ENCODE data around the gene CBY1.

The CBY1 gene

DNA sequence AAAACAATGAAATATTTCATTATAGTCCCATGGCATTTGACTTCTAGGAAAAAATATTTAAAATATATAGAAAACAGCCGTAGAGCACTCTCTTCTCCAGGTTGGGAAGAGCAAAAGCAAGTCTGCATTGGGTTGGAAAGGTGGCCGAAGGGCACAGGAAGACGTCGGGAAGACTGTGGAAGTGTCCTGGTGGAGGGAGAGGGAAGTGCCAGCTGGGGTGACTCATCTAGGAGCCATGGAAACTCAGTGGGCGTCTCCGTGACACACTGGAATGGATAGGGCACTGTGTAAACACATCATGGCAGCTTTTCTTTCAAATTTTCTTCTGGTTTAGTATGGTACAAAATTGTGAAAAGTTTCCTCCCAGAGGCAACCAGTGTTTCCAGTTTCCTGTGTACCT lies 62.0 kb downstream of the CBY1 start:
- no peak overlapping the region for H3K27ac ChIP-seq
- TF ChIP-seq, protein P1, sequence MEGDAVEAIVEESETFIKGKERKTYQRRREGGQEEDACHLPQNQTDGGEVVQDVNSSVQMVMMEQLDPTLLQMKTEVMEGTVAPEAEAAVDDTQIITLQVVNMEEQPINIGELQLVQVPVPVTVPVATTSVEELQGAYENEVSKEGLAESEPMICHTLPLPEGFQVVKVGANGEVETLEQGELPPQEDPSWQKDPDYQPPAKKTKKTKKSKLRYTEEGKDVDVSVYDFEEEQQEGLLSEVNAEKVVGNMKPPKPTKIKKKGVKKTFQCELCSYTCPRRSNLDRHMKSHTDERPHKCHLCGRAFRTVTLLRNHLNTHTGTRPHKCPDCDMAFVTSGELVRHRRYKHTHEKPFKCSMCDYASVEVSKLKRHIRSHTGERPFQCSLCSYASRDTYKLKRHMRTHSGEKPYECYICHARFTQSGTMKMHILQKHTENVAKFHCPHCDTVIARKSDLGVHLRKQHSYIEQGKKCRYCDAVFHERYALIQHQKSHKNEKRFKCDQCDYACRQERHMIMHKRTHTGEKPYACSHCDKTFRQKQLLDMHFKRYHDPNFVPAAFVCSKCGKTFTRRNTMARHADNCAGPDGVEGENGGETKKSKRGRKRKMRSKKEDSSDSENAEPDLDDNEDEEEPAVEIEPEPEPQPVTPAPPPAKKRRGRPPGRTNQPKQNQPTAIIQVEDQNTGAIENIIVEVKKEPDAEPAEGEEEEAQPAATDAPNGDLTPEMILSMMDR (conservative IDR thresholded peaks at IDR 0.05): peak; percentile 39; the same call in 1 of the 2 replicates

DNA sequence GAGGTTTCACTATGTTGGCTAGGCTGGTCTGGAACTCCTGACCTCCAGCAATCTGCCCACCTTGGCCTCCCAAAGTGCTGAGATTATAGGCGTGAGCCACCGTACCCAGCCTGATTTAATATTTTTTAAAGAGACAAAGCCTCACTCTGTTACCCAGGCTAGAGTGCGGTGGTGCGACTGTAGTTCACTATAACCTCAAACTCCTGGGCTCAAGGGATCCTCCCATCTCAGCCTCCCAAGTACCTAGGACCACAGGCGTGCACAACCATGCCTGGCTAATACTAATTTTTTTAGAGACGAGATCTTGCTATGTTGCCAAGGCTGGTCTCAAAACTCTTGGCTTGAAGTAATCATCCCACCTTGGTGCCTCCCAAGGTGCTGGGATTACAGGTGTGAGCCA lies 62.8 kb downstream of the CBY1 start:
- H3K27ac ChIP-seq: no peak overlapping the region
- TF ChIP-seq, protein P1 (conservative IDR thresholded peaks at IDR 0.05): no peak

DNA sequence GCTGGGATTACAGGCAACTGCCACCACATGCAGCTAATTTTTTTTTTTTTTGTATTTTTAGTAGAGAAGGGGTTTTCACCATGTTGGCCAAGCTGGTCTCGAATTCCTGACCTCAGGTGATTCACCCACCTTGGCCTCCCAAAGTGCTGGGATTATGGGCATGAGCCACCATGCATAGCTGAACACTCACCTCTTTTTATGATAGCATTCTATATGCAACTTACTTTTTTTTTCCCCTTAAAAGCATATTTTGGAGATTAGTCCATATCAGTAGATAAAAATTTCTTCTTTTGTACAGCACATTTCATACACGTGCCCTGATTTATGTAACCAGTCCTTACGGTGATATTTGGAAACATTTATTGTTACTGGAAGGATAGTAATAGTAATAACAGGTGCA lies 63.9 kb downstream of the CBY1 start:
- TF ChIP-seq, protein P1 (conservative IDR thresholded peaks at IDR 0.05): no peak
- H3K27ac ChIP-seq: no peak overlapping the region

DNA sequence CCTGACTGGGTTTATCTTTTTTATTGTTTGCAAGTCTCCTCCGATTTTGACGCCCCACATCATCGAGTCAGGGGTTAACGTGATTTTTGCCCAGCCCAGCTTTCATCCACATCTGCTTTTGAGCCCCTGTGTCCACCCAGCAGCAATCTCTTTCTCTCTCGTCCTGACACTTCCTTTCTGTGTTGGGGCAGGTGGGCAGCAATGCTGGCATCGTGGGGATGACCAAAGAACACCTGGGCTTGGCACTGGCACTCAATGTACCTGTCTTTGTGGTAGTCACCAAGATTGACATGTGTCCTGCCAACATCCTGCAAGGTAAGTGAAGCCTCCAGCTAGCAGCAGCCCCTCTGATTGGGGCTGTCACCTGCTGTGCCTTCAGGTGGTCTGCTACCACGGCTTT lies 65.1 kb downstream of the CBY1 start:
- TF ChIP-seq, protein P1 (conservative IDR thresholded peaks at IDR 0.05): no peak
- no peak overlapping the region for H3K27ac ChIP-seq
